ENCODE data around the gene TSEN54.

TSEN54 gene

DNA sequence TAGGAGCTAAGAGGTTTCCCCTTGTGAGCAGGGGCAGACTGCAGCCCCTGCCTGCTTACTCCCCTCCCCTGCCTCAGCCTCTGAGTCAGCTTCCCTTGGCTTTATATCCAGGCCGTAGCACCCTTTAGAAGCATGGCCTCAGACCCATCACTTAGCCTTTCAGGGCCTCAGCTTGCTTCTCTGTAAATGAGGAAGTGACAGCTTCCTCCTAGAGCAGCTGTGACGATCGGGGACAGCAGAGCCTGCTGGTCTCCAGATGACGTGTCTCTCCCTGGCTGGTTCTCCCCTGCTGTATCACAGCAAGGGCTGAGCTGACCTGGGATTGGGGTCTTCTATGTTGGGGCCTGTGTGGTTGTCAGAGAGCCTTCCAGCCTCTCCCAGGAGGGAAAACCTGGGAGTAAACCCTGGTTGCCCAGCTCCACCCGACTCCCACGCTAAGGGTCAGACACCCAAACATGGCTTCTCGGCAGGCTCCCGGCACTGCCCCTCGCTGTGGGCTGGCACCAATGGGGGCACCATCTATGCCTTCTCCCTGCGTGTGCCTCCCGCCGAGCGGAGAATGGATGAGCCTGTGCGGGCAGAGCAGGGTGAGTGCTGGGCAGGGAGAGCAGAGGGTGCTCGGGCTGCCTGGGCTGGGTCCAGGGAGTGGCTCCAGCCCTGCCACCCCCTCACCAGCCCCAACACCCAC is 55.0 kb downstream of the TSEN54 start:
- TF ChIP-seq, protein P1, sequence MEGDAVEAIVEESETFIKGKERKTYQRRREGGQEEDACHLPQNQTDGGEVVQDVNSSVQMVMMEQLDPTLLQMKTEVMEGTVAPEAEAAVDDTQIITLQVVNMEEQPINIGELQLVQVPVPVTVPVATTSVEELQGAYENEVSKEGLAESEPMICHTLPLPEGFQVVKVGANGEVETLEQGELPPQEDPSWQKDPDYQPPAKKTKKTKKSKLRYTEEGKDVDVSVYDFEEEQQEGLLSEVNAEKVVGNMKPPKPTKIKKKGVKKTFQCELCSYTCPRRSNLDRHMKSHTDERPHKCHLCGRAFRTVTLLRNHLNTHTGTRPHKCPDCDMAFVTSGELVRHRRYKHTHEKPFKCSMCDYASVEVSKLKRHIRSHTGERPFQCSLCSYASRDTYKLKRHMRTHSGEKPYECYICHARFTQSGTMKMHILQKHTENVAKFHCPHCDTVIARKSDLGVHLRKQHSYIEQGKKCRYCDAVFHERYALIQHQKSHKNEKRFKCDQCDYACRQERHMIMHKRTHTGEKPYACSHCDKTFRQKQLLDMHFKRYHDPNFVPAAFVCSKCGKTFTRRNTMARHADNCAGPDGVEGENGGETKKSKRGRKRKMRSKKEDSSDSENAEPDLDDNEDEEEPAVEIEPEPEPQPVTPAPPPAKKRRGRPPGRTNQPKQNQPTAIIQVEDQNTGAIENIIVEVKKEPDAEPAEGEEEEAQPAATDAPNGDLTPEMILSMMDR (IDR thresholded peaks at IDR 0.05; ENCODE audit: borderline replicate concordance, insufficient read depth, low read depth, low read length): no peak
- H3K4me3 ChIP-seq (ENCODE audit: low read depth, low read length): no peak overlapping the region

DNA sequence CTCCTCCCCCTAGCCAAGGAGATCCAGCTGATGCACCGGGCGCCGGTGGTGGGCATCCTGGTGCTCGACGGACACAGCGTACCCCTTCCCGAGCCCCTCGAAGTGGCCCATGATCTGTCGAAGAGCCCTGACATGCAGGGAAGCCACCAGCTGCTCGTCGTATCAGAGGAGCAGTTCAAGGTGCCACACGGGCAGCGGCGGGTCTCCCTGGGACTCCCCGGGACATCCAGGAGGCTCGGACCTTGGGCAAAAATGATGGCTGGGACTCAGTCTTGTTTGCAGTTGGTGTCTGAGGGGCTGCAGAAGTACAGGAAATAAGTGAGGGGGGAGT is 55.5 kb downstream of the TSEN54 start:
- H3K4me3 ChIP-seq (ENCODE audit: low read depth, low read length): no peak overlapping the region
- TF ChIP-seq, protein P1 (IDR thresholded peaks at IDR 0.05; ENCODE audit: borderline replicate concordance, insufficient read depth, low read depth, low read length): no peak

DNA sequence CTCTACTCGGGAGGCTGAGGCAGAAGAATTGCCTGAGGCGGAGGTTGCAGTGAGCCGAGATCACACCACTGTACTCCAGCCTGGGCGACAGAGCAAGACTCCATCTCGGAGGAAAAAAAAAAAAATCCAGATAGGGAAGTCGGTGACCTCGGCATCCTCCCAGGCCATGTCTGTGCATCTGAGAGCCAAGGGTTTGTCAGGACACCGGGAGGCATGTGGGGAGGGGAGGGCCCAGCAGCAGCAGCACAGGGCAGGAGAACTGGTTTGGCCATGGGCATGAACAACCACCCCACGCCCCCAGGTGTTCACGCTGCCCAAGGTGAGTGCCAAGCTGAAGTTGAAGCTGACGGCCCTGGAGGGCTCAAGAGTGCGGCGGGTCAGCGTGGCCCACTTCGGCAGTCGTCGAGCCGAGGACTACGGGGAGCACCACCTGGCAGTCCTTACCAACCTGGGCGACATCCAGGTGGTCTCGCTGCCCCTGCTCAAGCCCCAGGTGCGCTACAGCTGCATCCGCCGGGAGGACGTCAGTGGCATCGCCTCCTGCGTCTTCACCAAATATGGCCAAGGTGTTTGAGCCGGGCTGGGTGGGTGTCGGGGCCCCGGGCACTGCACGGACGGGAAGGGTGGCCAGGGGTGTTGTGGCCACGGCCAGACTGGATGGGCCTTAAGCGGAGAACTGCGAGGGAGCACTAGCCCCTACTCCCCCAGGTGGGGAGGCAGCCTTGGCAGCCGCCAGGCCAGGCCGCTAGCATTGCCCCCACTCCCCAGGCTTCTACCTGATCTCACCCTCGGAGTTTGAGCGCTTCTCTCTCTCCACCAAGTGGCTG is 56.6 kb downstream of the TSEN54 start:
- H3K4me3 ChIP-seq (ENCODE audit: low read depth, low read length): no peak overlapping the region
- TF ChIP-seq, protein P1 (IDR thresholded peaks at IDR 0.05; ENCODE audit: borderline replicate concordance, insufficient read depth, low read depth, low read length): no peak

DNA sequence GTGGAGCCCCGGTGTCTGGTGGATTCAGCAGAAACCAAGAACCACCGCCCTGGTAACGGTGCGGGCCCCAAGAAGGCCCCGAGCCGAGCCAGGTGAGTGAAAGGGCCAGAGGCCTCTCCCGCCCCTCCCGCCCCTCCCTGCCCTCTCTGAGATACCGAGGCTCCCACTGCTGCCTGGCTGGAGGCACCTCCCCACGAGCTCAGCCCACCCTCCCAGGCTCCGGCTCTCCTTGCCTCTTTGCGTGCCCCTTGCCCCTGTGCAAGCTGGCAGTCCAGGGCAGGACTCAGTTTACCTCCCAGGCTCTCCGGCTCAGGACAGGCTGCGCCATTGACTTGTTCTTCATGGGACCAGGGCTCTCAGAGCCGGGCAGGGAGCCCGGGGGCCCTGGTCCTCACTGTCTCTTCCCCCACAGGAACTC is 57.2 kb downstream of the TSEN54 start:
- TF ChIP-seq, protein P1 (IDR thresholded peaks at IDR 0.05; ENCODE audit: borderline replicate concordance, insufficient read depth, low read depth, low read length): no peak

DNA sequence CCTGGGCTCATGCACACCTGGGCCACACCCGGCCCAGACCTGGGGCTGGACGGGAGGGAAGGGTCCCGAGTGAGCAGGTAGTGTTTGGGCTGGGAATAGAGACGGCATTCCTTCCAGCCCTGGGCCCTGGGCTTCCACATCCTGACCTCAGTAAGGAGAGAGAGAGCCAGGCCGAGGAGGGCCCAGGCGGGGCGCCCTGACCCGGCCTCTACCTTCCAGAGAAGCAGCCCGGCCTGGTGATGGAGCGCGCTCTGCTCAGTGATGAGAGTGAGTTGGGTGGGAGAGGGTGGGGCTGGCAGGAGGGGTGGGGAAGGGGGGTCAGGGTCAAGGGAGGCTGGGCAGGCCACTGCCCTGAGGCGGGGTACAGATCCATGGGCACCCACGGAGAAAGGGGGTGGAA is 57.7 kb downstream of the TSEN54 start:
- no peak overlapping the region for H3K4me3 ChIP-seq (ENCODE audit: low read depth, low read length)
- TF ChIP-seq, protein P1 (IDR thresholded peaks at IDR 0.05; ENCODE audit: borderline replicate concordance, insufficient read depth, low read depth, low read length): no peak

More for the DNA sequence above, 57.2 kb downstream of the TSEN54 start:
- no peak overlapping the region for H3K4me3 ChIP-seq (ENCODE audit: low read depth, low read length)

All from GM12875 (cell line).